Ramos (cell line): Measurements from ENCODE around the gene DSE.

Experiments used
- in situ Hi-C: fragments of 300-500 bp; cut with MboI; formaldehyde crosslinking; loops from one replicate; pipeline ENCODE4 v1.14.3; 2022; ENCODE audit warnings: low sequenced_read_pairs; ENCODE audit not compliant: unreplicated experiment

The DSE gene

GRCh38 chr6:116385459-116385802, 14.7 kb downstream of the DSE start:
- in situ Hi-C loops: no loop called here

- in situ Hi-C loops: no loop called here
These were observed 15.2 kb downstream of the DSE start for GRCh38 chr6:116385921-116386320.

- in situ Hi-C loops: no loop called here
These were observed 16.0 kb downstream of the DSE start for GRCh38 chr6:116386581-116387299.

GRCh38 chr6:116387374-116387773, 16.6 kb downstream of the DSE start:
- in situ Hi-C loops: no loop called here

GRCh38 chr6:116388924-116389323, 18.2 kb downstream of the DSE start:
- in situ Hi-C loops: no loop called here

GRCh38 chr6:116389357-116389756, 18.6 kb downstream of the DSE start:
- in situ Hi-C loops: no loop called here

- in situ Hi-C loops: no loop called here
These were observed 19.8 kb downstream of the DSE start for GRCh38 chr6:116390581-116390980.

GRCh38 chr6:116392132-116393013, 21.6 kb downstream of the DSE start:
- in situ Hi-C loops: no loop called here

- in situ Hi-C loops: no loop called here
These were observed 22.7 kb downstream of the DSE start for GRCh38 chr6:116393430-116393829.

- in situ Hi-C loops: no loop called here
These were observed 24.9 kb downstream of the DSE start for GRCh38 chr6:116395647-116396046.

- in situ Hi-C loops: no loop called here
These were observed 25.7 kb downstream of the DSE start for GRCh38 chr6:116396441-116396840.

- in situ Hi-C loops: no loop called here
These were observed 27.2 kb downstream of the DSE start for GRCh38 chr6:116397914-116398313.

- in situ Hi-C loops: no loop called here
These were observed 27.7 kb downstream of the DSE start for GRCh38 chr6:116398316-116399010.

GRCh38 chr6:116399287-116399686, 28.5 kb downstream of the DSE start:
- in situ Hi-C loops: no loop called here

- in situ Hi-C loops: no loop called here
These were observed 29.6 kb downstream of the DSE start for GRCh38 chr6:116400328-116400727.

- in situ Hi-C loops: no loop called here
These were observed 31.6 kb downstream of the DSE start for GRCh38 chr6:116402108-116402937.

- in situ Hi-C loops: no loop called here
These were observed 32.5 kb downstream of the DSE start for GRCh38 chr6:116403205-116403604.

GRCh38 chr6:116404696-116405095, 33.9 kb downstream of the DSE start:
- in situ Hi-C loops: no loop called here

GRCh38 chr6:116405138-116405537, 34.4 kb downstream of the DSE start:
- in situ Hi-C loops: no loop called here

- in situ Hi-C loops: no loop called here
These were observed 35.1 kb downstream of the DSE start for GRCh38 chr6:116405652-116406356.
